Measurements from ENCODE around the gene TMED1. TPM values are rescaled to one million over a fixed set of nuclear protein-coding genes. Genes with fewer than 3 reads are reported as not detected.

TMED1 gene
- total RNA-seq, 1 donor from 2014 or later = 27.0 TPM

GRCh38 chr19:10831987-10832938 is 3.7 kb downstream of the TMED1 start:
- H3K36me3 Mint-ChIP-seq = peaks cover 8% of the 10 kb centered on the region
- TF ChIP-seq EZH2 (IDR thresholded peaks at IDR 0.05) (no peak), CTCF (IDR thresholded peaks at IDR 0.05) (no peak), EZH2phosphoT487 (IDR thresholded peaks at IDR 0.05) (no peak)
- no peak overlapping the region for H3K4me3 Mint-ChIP-seq
- no peak for DNase-seq (ENCODE audit: low spot score)
- Histone ChIP-seq H2AFZ (replicated peaks) (no peak overlapping the region), H3K4me2 (no peak overlapping the region), H3K27me3 (no peaks in the 10 kb centered on the region), H3K36me3 (no peaks in the 10 kb centered on the region), H3F3A (ENCODE audit: low read depth) (peaks cover 37% of the 10 kb centered on the region), H3K9me3 (ENCODE audit: low read depth) (no peaks in the 10 kb centered on the region), H4K20me1 (ENCODE audit: low read depth) (no peaks in the 10 kb centered on the region), H3K4me1 (no peaks in the 10 kb centered on the region), H3K4me3 (no peak overlapping the region), H3K79me2 (ENCODE audit: low read depth) (no peaks in the 10 kb centered on the region), H3K9ac (no peak overlapping the region), H3K27ac (no peak overlapping the region)
- peaks cover 14% of the 10 kb centered on the region for H3K4me1 Mint-ChIP-seq
- no peak overlapping the region for H3K27ac Mint-ChIP-seq
- peaks cover 15% of the 10 kb centered on the region for H3K27me3 Mint-ChIP-seq (ENCODE audit: insufficient read depth, low read depth)
- no peaks in the 10 kb centered on the region for H3K9me3 Mint-ChIP-seq

GRCh38 chr19:10830931-10831779 is 4.9 kb downstream of the TMED1 start:
- H3K79me2 ChIP-seq (ENCODE audit: low read depth) = no peaks in the 10 kb centered on the region
- no peaks in the 10 kb centered on the region for H3K36me3 ChIP-seq
- H3K4me3 ChIP-seq = no peak overlapping the region
- TF ChIP-seq CTCF (IDR thresholded peaks at IDR 0.05) (no peak), EZH2 (IDR thresholded peaks at IDR 0.05) (no peak), EZH2phosphoT487 (IDR thresholded peaks at IDR 0.05) (no peak)
- no peak overlapping the region for H2AFZ ChIP-seq (replicated peaks)
- peaks cover 12% of the 10 kb centered on the region for H3K36me3 Mint-ChIP-seq
- H4K20me1 ChIP-seq (ENCODE audit: low read depth) = no peaks in the 10 kb centered on the region
- peak overlapping the region; percentile 58 for H3K27ac ChIP-seq
- H3K4me1 Mint-ChIP-seq = peaks cover 4% of the 10 kb centered on the region
- no peak overlapping the region for H3K27ac Mint-ChIP-seq
- H3K4me3 Mint-ChIP-seq = no peak overlapping the region
- no peaks in the 10 kb centered on the region for H3K4me1 ChIP-seq
- no peaks in the 10 kb centered on the region for H3K9me3 Mint-ChIP-seq
- peaks cover 31% of the 10 kb centered on the region for H3F3A ChIP-seq (ENCODE audit: low read depth)
- H3K27me3 Mint-ChIP-seq (ENCODE audit: insufficient read depth, low read depth) = peaks cover 15% of the 10 kb centered on the region
- no peak overlapping the region for H3K9ac ChIP-seq
- no peaks in the 10 kb centered on the region for H3K9me3 ChIP-seq (ENCODE audit: low read depth)
- no peak overlapping the region for H3K4me2 ChIP-seq
- DNase-seq (ENCODE audit: low spot score) = no peak
- no peaks in the 10 kb centered on the region for H3K27me3 ChIP-seq

GRCh38 chr19:10830370-10830769 is 5.6 kb downstream of the TMED1 start:
- H3K36me3 ChIP-seq = no peaks in the 10 kb centered on the region
- H3K27ac ChIP-seq = no peak overlapping the region
- no peak overlapping the region for H2AFZ ChIP-seq (replicated peaks)
- H3F3A ChIP-seq (ENCODE audit: low read depth) = peaks cover 27% of the 10 kb centered on the region
- no peak overlapping the region for H3K4me3 ChIP-seq
- TF ChIP-seq EZH2phosphoT487 (IDR thresholded peaks at IDR 0.05) (no peak), CTCF (IDR thresholded peaks at IDR 0.05) (no peak), EZH2 (IDR thresholded peaks at IDR 0.05) (no peak)
- no peak overlapping the region for H3K9ac ChIP-seq
- no peaks in the 10 kb centered on the region for H3K27me3 ChIP-seq
- Mint-ChIP-seq H3K27me3 (ENCODE audit: insufficient read depth, low read depth) (peaks cover 14% of the 10 kb centered on the region), H3K9me3 (no peaks in the 10 kb centered on the region), H3K36me3 (peaks cover 14% of the 10 kb centered on the region), H3K27ac (no peak overlapping the region), H3K4me3 (no peak overlapping the region), H3K4me1 (peaks cover under 1% of the 10 kb centered on the region)
- no peaks in the 10 kb centered on the region for H3K4me1 ChIP-seq
- no peaks in the 10 kb centered on the region for H3K79me2 ChIP-seq (ENCODE audit: low read depth)
- H4K20me1 ChIP-seq (ENCODE audit: low read depth) = no peaks in the 10 kb centered on the region
- DNase-seq (ENCODE audit: low spot score) = no peak
- H3K9me3 ChIP-seq (ENCODE audit: low read depth) = no peaks in the 10 kb centered on the region
- H3K4me2 ChIP-seq = no peak overlapping the region
